H1 (cell line): ENCODE data around the gene NCEH1. TPM values are rescaled to one million over a fixed set of nuclear protein-coding genes. Genes with fewer than 3 reads are reported as not detected.

ENCODE experiments used
- CTCF ChIA-PET: fragments of 300-600 bp; sonication (Branson Sonifier 250); formaldehyde crosslinking; loops from one replicate; lab custom pipeline; 2021; ENCODE audit not compliant: partially characterized antibody; lab: Charles Lee
- POLR2A ChIA-PET: fragments of 300-600 bp; sonication (Branson Sonifier 250); formaldehyde crosslinking; loops from one replicate; lab custom pipeline; 2021; ENCODE audit warnings: inconsistent platforms; ENCODE audit not compliant: partially characterized antibody; lab: Charles Lee
- DNase-seq, 2 experiments: peaks; one replicate each; pipeline versions ENCODE4 v3.0.0 to v3.0.0-alpha.2; 2010 to 2022; ENCODE audit warnings: low spot score in 2 of 2, low read depth in 1 of 2, mixed read lengths in 1 of 2
- FAIRE-seq: peaks from 2 replicates; lab custom pipeline; 2011; peaks lifted over from hg19 to GRCh38; lab: Jason Lieb, UNC
- H2AFZ ChIP-seq: 2 replicates; pipeline ENCODE4 v1.8.1; 2012; ENCODE audit warnings: low read length, inconsistent platforms
- H2AK5ac ChIP-seq: 2 replicates; pipeline ENCODE4 v1.6.1; 2013; ENCODE audit warnings: low read depth, low read length
- H2BK120ac ChIP-seq: replicated peaks from 2 replicates; pipeline ENCODE3; 2013; ENCODE audit warnings: low read depth, low read length, inconsistent platforms
- H2BK12ac ChIP-seq: 2 replicates; pipeline ENCODE4 v1.6.1; 2013; ENCODE audit warnings: low read depth, low read length
- H2BK15ac ChIP-seq: 2 replicates; pipeline ENCODE4 v1.6.1; 2013; ENCODE audit warnings: low read length
- H2BK20ac ChIP-seq: 2 replicates; pipeline ENCODE4 v1.6.1; 2013; ENCODE audit warnings: low read length
- H2BK5ac ChIP-seq: 2 replicates; pipeline ENCODE4 v1.6.1; 2013; ENCODE audit warnings: low read depth, low read length
- H3K14ac ChIP-seq: 2 replicates; pipeline ENCODE4 v1.6.1; 2013; ENCODE audit warnings: inconsistent platforms; ENCODE audit not compliant: insufficient read length
- H3K18ac ChIP-seq: 2 replicates; pipeline ENCODE4 v1.6.1; 2013; ENCODE audit warnings: low read length; ENCODE audit errors: extremely low read depth
- H3K23ac ChIP-seq: 2 replicates; pipeline ENCODE4 v1.6.1; 2013; ENCODE audit warnings: inconsistent platforms; ENCODE audit not compliant: insufficient read length
- H3K23me2 ChIP-seq: 2 replicates; pipeline ENCODE4 v1.6.1; 2013; ENCODE audit warnings: low read depth, low read length
- H3K27ac ChIP-seq: 2 replicates; pipeline ENCODE4 v1.6.1; 2011; ENCODE audit warnings: low read depth, low read length, inconsistent platforms
- H3K27me3 ChIP-seq, 4 experiments: replicated peaks in 1 of 4; 1 replicate in 1 of 4; 2 replicates in 3 of 4; pipeline versions ENCODE4 v1.6.1 to v1.8.1; 2011 to 2013; ENCODE audit warnings: low read length in 3 of 4, mild to moderate bottlenecking in 3 of 4, inconsistent platforms in 2 of 4, mixed read lengths in 2 of 4, moderate library complexity in 1 of 4; ENCODE audit not compliant: control insufficient read depth in 3 of 4, insufficient read depth in 3 of 4; ENCODE audit errors: extremely low read depth in 1 of 4
- H3K36me3 ChIP-seq, 4 experiments: 2 replicates each; pipeline versions ENCODE4 v1.6.1 to v1.8.1; 2011 to 2013; ENCODE audit warnings: mild to moderate bottlenecking in 4 of 4, low read length in 3 of 4, moderate library complexity in 2 of 4, control low read depth in 1 of 4, inconsistent platforms in 1 of 4; ENCODE audit not compliant: insufficient read depth in 4 of 4, control insufficient read depth in 2 of 4
- H3K4ac ChIP-seq: replicated peaks from 2 replicates; pipeline ENCODE3; 2013; ENCODE audit warnings: low read length, low read depth, mixed read lengths, inconsistent platforms; ENCODE audit not compliant: insufficient read length
- H3K4me1 ChIP-seq, 4 experiments: replicated peaks in 1 of 4; 1 replicate in 1 of 4; 2 replicates in 3 of 4; pipeline versions ENCODE4 v1.6.1 to v1.8.1; 2011 to 2013; ENCODE audit warnings: low read length in 3 of 4, inconsistent platforms in 2 of 4, mixed read lengths in 1 of 4; ENCODE audit not compliant: insufficient read depth in 4 of 4, control insufficient read depth in 3 of 4
- H3K4me2 ChIP-seq, 2 experiments: 2 replicates each; pipeline versions ENCODE4 v1.6.1 to v1.8.1; 2011 to 2013; ENCODE audit warnings: low read depth in 2 of 2, low read length in 2 of 2, control low read depth in 1 of 2, inconsistent platforms in 1 of 2, mild to moderate bottlenecking in 1 of 2; ENCODE audit not compliant: insufficient read depth in 1 of 2
- H3K4me3 ChIP-seq, 4 experiments: fragments of 200-600, 300-600 bp in 1 of 4; sonication (generic), shearing (Covaris generic), sonication (Bioruptor Twin) in 1 of 4; 2 replicates each; pipeline versions ENCODE4 v1.5.1 to v1.8.1; 2011 to 2016; ENCODE audit warnings: low read length in 4 of 4, low read depth in 3 of 4, control low read depth in 2 of 4, inconsistent platforms in 2 of 4, mild to moderate bottlenecking in 2 of 4, mixed read lengths in 1 of 4, moderate library complexity in 1 of 4; ENCODE audit not compliant: insufficient read depth in 2 of 4; ENCODE audit errors: extremely low read depth in 1 of 4
- H3K56ac ChIP-seq: replicated peaks from 2 replicates; pipeline ENCODE3; 2013; ENCODE audit warnings: low read depth, mild to moderate bottlenecking, mixed read lengths, low read length, inconsistent platforms; ENCODE audit not compliant: insufficient read length
- H3K79me1 ChIP-seq: 2 replicates; pipeline ENCODE4 v1.6.1; 2013; ENCODE audit warnings: low read depth, low read length, control low read depth
- H3K79me2 ChIP-seq, 2 experiments: 2 replicates each; pipeline versions ENCODE4 v1.6.1 to v1.8.1; 2012 to 2013; ENCODE audit warnings: low read length in 2 of 2, mild to moderate bottlenecking in 2 of 2, inconsistent platforms in 1 of 2; ENCODE audit not compliant: insufficient read depth in 2 of 2, control insufficient read depth in 1 of 2
- H3K9ac ChIP-seq, 4 experiments: replicated peaks in 1 of 4; 1 replicate in 1 of 4; 2 replicates in 3 of 4; pipeline versions ENCODE4 v1.6.1 to v1.8.1; 2011 to 2013; ENCODE audit warnings: low read depth in 3 of 4, low read length in 3 of 4, control low read depth in 2 of 4, mild to moderate bottlenecking in 2 of 4, moderate library complexity in 2 of 4, inconsistent platforms in 1 of 4; ENCODE audit errors: extremely low read depth in 1 of 4
- H3K9me3 ChIP-seq, 2 experiments: 2 replicates each; pipeline versions ENCODE4 v1.6.1 to v1.8.1; 2012 to 2013; ENCODE audit warnings: mild to moderate bottlenecking in 2 of 2, moderate library complexity in 2 of 2, control low read depth in 1 of 2, inconsistent platforms in 1 of 2, low read depth in 1 of 2, low read length in 1 of 2, mixed read lengths in 1 of 2; ENCODE audit not compliant: insufficient read depth in 2 of 2
- H4K20me1 ChIP-seq, 2 experiments: replicated peaks in 1 of 2; 2 replicates each; pipeline versions ENCODE3 to v1.8.1; 2011 to 2013; ENCODE audit warnings: inconsistent platforms in 2 of 2, low read length in 2 of 2, mild to moderate bottlenecking in 1 of 2; ENCODE audit not compliant: insufficient read depth in 2 of 2, control insufficient read depth in 1 of 2
- H4K5ac ChIP-seq: 2 replicates; pipeline ENCODE4 v1.6.1; 2013; ENCODE audit warnings: low read length, low read depth, mixed read lengths, inconsistent platforms; ENCODE audit not compliant: insufficient read length
- H4K8ac ChIP-seq: 2 replicates; pipeline ENCODE4 v1.8.0; 2013; ENCODE audit warnings: mild to moderate bottlenecking, moderate library complexity, low read length, inconsistent platforms; ENCODE audit not compliant: insufficient read depth; ENCODE audit errors: extremely low read depth
- H4K91ac ChIP-seq: replicated peaks from 2 replicates; pipeline ENCODE3; 2013; ENCODE audit warnings: low read length, mixed read lengths, inconsistent platforms; ENCODE audit not compliant: insufficient read length
- BACH1 ChIP-seq: IDR thresholded peaks from 2 replicates; pipeline ENCODE4 v1.6.1; 2012; ENCODE audit warnings: low read length, improper control_type of control experiment
- CBX8 ChIP-seq: fragments of 300-800, 300-1000 bp; sonication (generic); IDR thresholded peaks from 2 replicates; pipeline ENCODE4 v1.7.1; 2016; ENCODE audit warnings: low read depth, low read length, borderline replicate concordance
- CREB1 ChIP-seq: IDR thresholded peaks from 2 replicates; pipeline ENCODE4 v1.6.1; 2012; ENCODE audit warnings: inconsistent platforms
- EGR1 ChIP-seq: IDR thresholded peaks from 2 replicates; pipeline ENCODE4 v1.6.1; 2011; ENCODE audit warnings: low read depth, low read length, borderline replicate concordance
- EP300 ChIP-seq, 2 experiments: IDR thresholded peaks; 1 replicate in 1 of 2; 2 replicates in 1 of 2; pipeline ENCODE4 v1.6.1; 2011 to 2012; ENCODE audit warnings: low read depth in 2 of 2, low read length in 2 of 2, mild to moderate bottlenecking in 2 of 2, borderline replicate concordance in 1 of 2, inconsistent platforms in 1 of 2, moderate library complexity in 1 of 2
- JUND ChIP-seq: IDR thresholded peaks from 2 replicates; pipeline ENCODE4 v1.6.1; 2011; ENCODE audit warnings: mild to moderate bottlenecking, improper control_type of control experiment, low read length
- KDM5A ChIP-seq: fragments of 200-600 bp; IDR thresholded peaks from 2 replicates; pipeline ENCODE4 v1.7.1; 2012; ENCODE audit warnings: mild to moderate bottlenecking, low read length, inconsistent platforms, mixed read lengths
- POU5F1 ChIP-seq: IDR thresholded peaks from 2 replicates; pipeline ENCODE4 v1.6.1; 2011; ENCODE audit warnings: low read depth, mild to moderate bottlenecking, low read length, moderate library complexity
- RAD21 ChIP-seq, 2 experiments: IDR thresholded peaks in 1 of 2; conservative IDR thresholded peaks in 1 of 2; 2 replicates each; pipeline ENCODE4 v1.6.1; 2011; ENCODE audit warnings: low read depth in 2 of 2, low read length in 2 of 2, improper control_type of control experiment in 1 of 2, inconsistent platforms in 1 of 2, mild to moderate bottlenecking in 1 of 2, moderate library complexity in 1 of 2
- RXRA ChIP-seq: IDR thresholded peaks from 2 replicates; pipeline ENCODE4 v1.6.1; 2011; ENCODE audit warnings: low read depth, mild to moderate bottlenecking, low read length, moderate library complexity; ENCODE audit not compliant: insufficient read depth
- SP2 ChIP-seq: IDR thresholded peaks from 2 replicates; pipeline ENCODE4 v1.6.1; 2012; ENCODE audit warnings: mild to moderate bottlenecking, low read length, inconsistent platforms
- USF2 ChIP-seq: IDR thresholded peaks from 2 replicates; pipeline ENCODE4 v1.6.1; 2011; ENCODE audit warnings: low read length, improper control_type of control experiment
- ZNF274 ChIP-seq: IDR thresholded peaks from 2 replicates; pipeline ENCODE4 v1.7.0; 2012; ENCODE audit warnings: low read length, borderline replicate concordance; ENCODE audit errors: extremely low read depth
- WGBS, 2 experiments: shearing (Covaris generic) in 1 of 2; methylation state at CpG; one replicate each; pipeline versions ENCODE4 v1.1.6 to v1.1.7; 2013 to 2015; ENCODE audit warnings: low lambda C conversion rate in 2 of 2, mixed read lengths in 2 of 2, inconsistent platforms in 1 of 2, low coverage in 1 of 2, missing lambda C conversion rate in 1 of 2; ENCODE audit not compliant: insufficient replicate concordance in 2 of 2, insufficient coverage in 1 of 2, insufficient read length in 1 of 2; ENCODE audit errors: extremely low coverage in 1 of 2, missing lambda C conversion rate in 1 of 2; 5-methylcytosine and 5-hydroxymethylcytosine counted together
- polyA plus RNA-seq, 7 experiments: library from polyadenylated mRNA; depleted of rRNA in 3 of 7; stranded (reverse) in 5 of 7; unstranded in 2 of 7; fragments of >200 nt in 5 of 7; fragments of 200-250 nt in 2 of 7; gene quantifications; 1 replicate in 5 of 7; 2 replicates in 1 of 7; 4 replicates in 1 of 7; pipeline versions ENCODE4 v1.2.1 to v1.2.3, GENCODE V29; 2011 to 2013; ENCODE audit warnings: missing spikeins in 2 of 7, mixed read lengths in 2 of 7
- total RNA-seq: library from RNA; stranded (reverse); fragmentation: NEBNext Ultra II Directional; extraction: Animal tissue kit (Norgen Biotek cat#: 25700); gene quantifications from 2 replicates; pipeline ENCODE4 v1.2.1, GENCODE V29; 2021

The NCEH1 gene
- total and polyA plus RNA-seq, 2 of the 8 experiments (the other 6 are each of a cell fraction or from before 2014, with no cell fraction given): 2.2 to 6.4 TPM

- no peak overlapping the region for H4K8ac ChIP-seq
- no peak for TF ChIP-seq CREB1
- no peak for TF ChIP-seq JUND
- TF ChIP-seq BACH1: no peak
- no peak for TF ChIP-seq RAD21 (IDR thresholded peaks at IDR 0.05 in 1 of 2, conservative IDR thresholded peaks at IDR 0.05 in 1 of 2; ENCODE audit: low read depth in 2 of 2, low read length in 2 of 2)
- no peak for TF ChIP-seq EP300 (IDR thresholded peaks at IDR 0.05; ENCODE audit: borderline replicate concordance in 1 of 2, low read depth in 2 of 2, low read length in 2 of 2)
- TF ChIP-seq RXRA: no peak
- no peak for TF ChIP-seq ZNF274
- no peak for TF ChIP-seq KDM5A
- no peak for TF ChIP-seq USF2
- no peak for TF ChIP-seq SP2
- no peak for TF ChIP-seq POU5F1
- TF ChIP-seq EGR1: no peak
- TF ChIP-seq CBX8: no peak
Observed at GRCh38 chr3:172707030-172707429, 3.8 kb downstream of the NCEH1 start.

More at GRCh38 chr3:172707030-172707429, 3.8 kb downstream of the NCEH1 start:
- CTCF ChIA-PET: interaction anchor here (1.3 to 2.0 kb wide), 2 partner anchors 31 to 34 kb away, joined by 4 to 5 read pairs; no protein-coding TSS in a partner anchor
- Histone ChIP-seq H2AK5ac (no peak overlapping the region), H2BK12ac (no peak overlapping the region), H2BK5ac (no peak overlapping the region), H2BK15ac (no peak overlapping the region), H3K9me3 (no peaks in the 10 kb centered on the region), H4K20me1 (no peaks in the 10 kb centered on the region), H3K27ac (no peak overlapping the region), H3K23me2 (peaks cover 7% of the 10 kb centered on the region), H3K36me3 (no peaks in the 10 kb centered on the region), H3K23ac (no peak overlapping the region), H3K18ac (no peak overlapping the region), H3K79me2 (no peaks in the 10 kb centered on the region), H3K14ac (no peak overlapping the region), H3K56ac (no peak overlapping the region), H2BK120ac (no peak overlapping the region), H4K5ac (no peak overlapping the region), H2BK20ac (no peak overlapping the region), H3K4me2 (no peak overlapping the region), H3K4me1 (peaks cover 0 to 4% (median 0%) of the 10 kb centered on the region in 4 experiments; a peak in 1 of 7 replicates), H3K4ac (no peak overlapping the region), H4K91ac (no peak overlapping the region), H3K79me1 (0 out of 2 replicates have a peak, but pooled peaks cover 2% of the 10 kb centered on the region), H3K27me3 (0 out of 7 replicates have a peak, but pooled peaks cover 0 to 1% (median 0%) of the 10 kb centered on the region in 4 experiments), H3K9ac (no peak overlapping the region), H2AFZ (no peak overlapping the region), H3K4me3 (no peak overlapping the region)
- WGBS, 2 experiments: 84% methylated on average over 2 of the region's 2 CpGs; no CpG with 5 or more reads in 1 of the 2 experiments
- DNase-seq (no peak), FAIRE-seq (no peak)
- POLR2A ChIA-PET: interaction anchor here (0.6 kb wide), 1 partner anchor 23 kb away, joined by 3 read pairs; no protein-coding TSS in a partner anchor
